ENCODE measurements around the gene DOCK4. TPM values are rescaled to one million over a fixed set of nuclear protein-coding genes. Genes with fewer than 3 reads are reported as not detected.
A peak's percentile ranks its signal among the peaks of the same experiment; 100 is the strongest.

Gene DOCK4
- total and polyA plus RNA-seq, 2 of the 8 experiments (the other 6 are each of a cell fraction or from before 2014, with no cell fraction given) = 5.1 to 23.6 TPM

DNA sequence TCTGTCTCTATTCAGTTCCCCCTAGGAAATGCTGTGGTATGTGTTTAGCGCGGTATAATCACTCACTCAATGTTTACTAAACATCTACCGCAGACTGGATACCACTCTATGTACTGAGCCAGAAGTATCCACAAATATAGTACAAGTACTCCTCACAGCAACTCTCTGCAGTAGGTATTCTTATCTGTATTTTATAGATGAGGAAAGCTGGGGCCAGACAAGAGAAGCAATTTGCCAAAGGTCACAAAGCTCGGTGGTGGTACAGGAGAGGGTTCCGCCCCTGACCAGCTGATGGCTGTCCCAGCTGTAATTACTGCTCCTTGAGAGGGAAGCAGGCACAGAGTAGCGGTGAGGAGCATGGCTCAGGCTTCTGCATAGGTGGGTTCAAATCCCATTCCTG lies 184.1 kb downstream of the DOCK4 start:
- Histone ChIP-seq H4K20me1 (replicated peaks in 1 of 2; ENCODE audit: control insufficient read depth in 1 of 2, insufficient read depth in 2 of 2, low read length in 2 of 2) (peaks cover 0 to 2% of the 10 kb centered on the region in 2 experiments), H3K4me1 (replicated peaks in 1 of 4; ENCODE audit: control insufficient read depth in 3 of 4, insufficient read depth in 4 of 4, low read length in 3 of 4) (no peaks in the 10 kb centered on the region), H3K27me3 (replicated peaks in 1 of 4; ENCODE audit: control insufficient read depth in 3 of 4, extremely low read depth in 1 of 4, insufficient read depth in 3 of 4, low read length in 3 of 4) (no peaks in the 10 kb centered on the region), H3K9ac (replicated peaks in 1 of 4; ENCODE audit: extremely low read depth in 1 of 4, low read depth in 3 of 4, low read length in 3 of 4) (no peak overlapping the region), H3K23me2 (ENCODE audit: low read depth, low read length) (no peaks in the 10 kb centered on the region), H3K14ac (ENCODE audit: insufficient read length) (no peak overlapping the region), H2BK5ac (ENCODE audit: low read depth, low read length) (no peak overlapping the region), H4K8ac (ENCODE audit: extremely low read depth, insufficient read depth, low read length) (peak overlapping the region; percentile 41; the same call in 1 of the 2 replicates), H2BK120ac (replicated peaks; ENCODE audit: low read depth, low read length) (no peak overlapping the region), H3K36me3 (ENCODE audit: control insufficient read depth in 2 of 4, insufficient read depth in 4 of 4, low read length in 3 of 4) (no peaks in the 10 kb centered on the region), H2BK15ac (ENCODE audit: low read length) (no peak overlapping the region), H3K79me2 (ENCODE audit: control insufficient read depth in 1 of 2, insufficient read depth in 2 of 2, low read length in 2 of 2) (peaks cover 0 to 3% of the 10 kb centered on the region in 2 experiments; a peak in 1 of 4 replicates), H3K27ac (ENCODE audit: low read depth, low read length) (no peak overlapping the region), H2BK12ac (ENCODE audit: low read depth, low read length) (no peak overlapping the region), H2AFZ (ENCODE audit: low read length) (no peak overlapping the region), H2AK5ac (ENCODE audit: low read depth, low read length) (no peak overlapping the region), H3K4me2 (ENCODE audit: insufficient read depth in 1 of 2, low read depth in 2 of 2, low read length in 2 of 2) (no peak overlapping the region), H3K23ac (ENCODE audit: insufficient read length) (no peak overlapping the region), H3K18ac (ENCODE audit: extremely low read depth, low read length) (no peak overlapping the region), H3K4me3 (ENCODE audit: extremely low read depth in 1 of 4, insufficient read depth in 2 of 4, low read depth in 3 of 4, low read length in 4 of 4) (no peak overlapping the region), H2BK20ac (ENCODE audit: low read length) (no peak overlapping the region), H3K4ac (replicated peaks; ENCODE audit: insufficient read length, low read depth, low read length) (no peak overlapping the region), H3K79me1 (ENCODE audit: low read depth, low read length) (no peaks in the 10 kb centered on the region), H3K56ac (replicated peaks; ENCODE audit: insufficient read length, low read depth, low read length) (no peak overlapping the region), H4K91ac (replicated peaks; ENCODE audit: insufficient read length, low read length) (no peak overlapping the region), H3K9me3 (ENCODE audit: insufficient read depth in 2 of 2, low read depth in 1 of 2, low read length in 1 of 2) (no peaks in the 10 kb centered on the region), H4K5ac (ENCODE audit: insufficient read length, low read depth, low read length) (no peak overlapping the region)
- FAIRE-seq = no peak
- WGBS, 2 experiments (ENCODE audit: extremely low coverage in 1 of 2, insufficient coverage in 1 of 2, insufficient read length in 1 of 2, insufficient replicate concordance in 2 of 2, low coverage in 1 of 2, low lambda C conversion rate in 2 of 2, missing lambda C conversion rate in 1 of 2) = 93% methylated on average over 6 of the region's 6 CpGs; no CpG with 5 or more reads in 1 of the 2 experiments
- DNase-seq (ENCODE audit: low read depth in 1 of 2, low spot score in 2 of 2) = no peak
- ChIA-PET POLR2A (ENCODE audit: partially characterized antibody) (no interaction called here), CTCF (ENCODE audit: partially characterized antibody) (interaction anchor here (1.2 kb wide), 1 partner anchor 389 kb away, joined by 3 read pairs; no protein-coding TSS in a partner anchor)
- TF ChIP-seq POLR2AphosphoS5 (IDR thresholded peaks at IDR 0.05; ENCODE audit: low read depth, low read length) (no peak), KDM4A (IDR thresholded peaks at IDR 0.05; ENCODE audit: low read depth, low read length, severe bottlenecking) (no peak), RBBP5 (IDR thresholded peaks at IDR 0.05; ENCODE audit: borderline replicate concordance, low read depth, low read length) (no peak), HDAC2 (IDR thresholded peaks at IDR 0.05; ENCODE audit: borderline replicate concordance in 1 of 2, low read depth in 2 of 2, low read length in 2 of 2) (no peak), CBX5 (IDR thresholded peaks at IDR 0.05; ENCODE audit: low read depth, low read length) (no peak), BCL11A (IDR thresholded peaks at IDR 0.05; ENCODE audit: low read depth in 2 of 2, low read length in 2 of 2) (no peak), SIRT6 (IDR thresholded peaks at IDR 0.05; ENCODE audit: low read length) (no peak), EP300 (IDR thresholded peaks at IDR 0.05; ENCODE audit: borderline replicate concordance in 1 of 2, low read depth in 2 of 2, low read length in 2 of 2) (no peak), EZH2 (IDR thresholded peaks at IDR 0.05; ENCODE audit: low read depth, low read length, severe bottlenecking) (no peak), JUN (IDR thresholded peaks at IDR 0.05; ENCODE audit: low read depth, low read length) (no peak), RXRA (IDR thresholded peaks at IDR 0.05; ENCODE audit: insufficient read depth, low read depth, low read length) (no peak), KDM5A (IDR thresholded peaks at IDR 0.05; ENCODE audit: low read length) (no peak)
- TF ChIP-seq, protein P1, sequence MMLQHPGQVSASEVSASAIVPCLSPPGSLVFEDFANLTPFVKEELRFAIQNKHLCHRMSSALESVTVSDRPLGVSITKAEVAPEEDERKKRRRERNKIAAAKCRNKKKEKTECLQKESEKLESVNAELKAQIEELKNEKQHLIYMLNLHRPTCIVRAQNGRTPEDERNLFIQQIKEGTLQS (IDR thresholded peaks at IDR 0.05; ENCODE audit: insufficient read depth, low read depth, low read length) = no peak

Measured in H1 (cell line).